Astrocyte (in vitro differentiated cells and primary cell): ENCODE data around the gene C6orf136.

ENCODE experiments used
- EZH2 ChIP-seq: IDR thresholded peaks from 2 replicates; pipeline ENCODE4 v1.6.1; 2012; ENCODE audit warnings: mild to moderate bottlenecking, low read length, inconsistent platforms; ENCODE audit not compliant: insufficient read depth
- TF ChIP-seq, protein P1 (sequence below): IDR thresholded peaks from 2 replicates; pipeline ENCODE4 v1.5.1; 2011; ENCODE audit warnings: low read depth, mild to moderate bottlenecking, inconsistent platforms, low read length, moderate library complexity; ENCODE audit not compliant: insufficient read depth

GRCh38 chr6:30683183-30683979 lies 36.4 kb downstream of the C6orf136 start:
- no peak for TF ChIP-seq EZH2
- TF ChIP-seq, protein P1, sequence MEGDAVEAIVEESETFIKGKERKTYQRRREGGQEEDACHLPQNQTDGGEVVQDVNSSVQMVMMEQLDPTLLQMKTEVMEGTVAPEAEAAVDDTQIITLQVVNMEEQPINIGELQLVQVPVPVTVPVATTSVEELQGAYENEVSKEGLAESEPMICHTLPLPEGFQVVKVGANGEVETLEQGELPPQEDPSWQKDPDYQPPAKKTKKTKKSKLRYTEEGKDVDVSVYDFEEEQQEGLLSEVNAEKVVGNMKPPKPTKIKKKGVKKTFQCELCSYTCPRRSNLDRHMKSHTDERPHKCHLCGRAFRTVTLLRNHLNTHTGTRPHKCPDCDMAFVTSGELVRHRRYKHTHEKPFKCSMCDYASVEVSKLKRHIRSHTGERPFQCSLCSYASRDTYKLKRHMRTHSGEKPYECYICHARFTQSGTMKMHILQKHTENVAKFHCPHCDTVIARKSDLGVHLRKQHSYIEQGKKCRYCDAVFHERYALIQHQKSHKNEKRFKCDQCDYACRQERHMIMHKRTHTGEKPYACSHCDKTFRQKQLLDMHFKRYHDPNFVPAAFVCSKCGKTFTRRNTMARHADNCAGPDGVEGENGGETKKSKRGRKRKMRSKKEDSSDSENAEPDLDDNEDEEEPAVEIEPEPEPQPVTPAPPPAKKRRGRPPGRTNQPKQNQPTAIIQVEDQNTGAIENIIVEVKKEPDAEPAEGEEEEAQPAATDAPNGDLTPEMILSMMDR, result no peak
